GM21515 (cell line): ENCODE measurements around the gene ARHGEF5.

ENCODE experiments used
- ATAC-seq: cut with Tn5 transposase; IDR thresholded peaks from one replicate; pipeline ENCODE4 v1.9.1; 2021; ENCODE audit not compliant: unreplicated experiment

ARHGEF5 gene

DNA sequence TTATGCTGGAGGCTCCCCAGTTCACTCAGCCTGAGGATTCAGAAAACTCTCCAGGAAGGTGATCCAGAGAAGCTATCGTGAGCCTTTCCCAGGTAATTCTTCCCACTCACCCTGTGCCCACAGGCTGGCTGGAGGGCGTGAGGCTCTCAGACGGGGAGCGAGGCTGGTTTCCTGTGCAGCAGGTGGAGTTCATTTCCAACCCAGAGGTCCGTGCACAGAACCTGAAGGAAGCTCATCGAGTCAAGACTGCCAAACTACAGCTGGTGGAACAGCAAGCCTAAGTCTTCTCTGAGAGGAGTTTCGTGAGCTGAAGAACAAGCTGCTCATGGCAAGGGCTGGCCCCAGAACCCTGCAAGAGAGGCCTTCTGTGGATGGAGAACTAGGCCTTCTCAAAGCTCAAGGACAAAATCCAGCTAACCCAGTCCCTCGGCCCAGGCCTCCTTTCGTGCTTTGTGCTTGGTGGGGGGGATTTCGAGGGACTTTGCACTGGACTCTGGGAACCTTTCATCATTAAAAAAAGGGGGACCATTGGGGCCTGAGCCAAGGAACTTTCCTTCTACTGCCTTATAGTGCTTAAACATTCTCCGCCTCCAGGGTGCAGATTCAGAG is 24.7 kb downstream of the ARHGEF5 start:
- no peak for ATAC-seq

DNA sequence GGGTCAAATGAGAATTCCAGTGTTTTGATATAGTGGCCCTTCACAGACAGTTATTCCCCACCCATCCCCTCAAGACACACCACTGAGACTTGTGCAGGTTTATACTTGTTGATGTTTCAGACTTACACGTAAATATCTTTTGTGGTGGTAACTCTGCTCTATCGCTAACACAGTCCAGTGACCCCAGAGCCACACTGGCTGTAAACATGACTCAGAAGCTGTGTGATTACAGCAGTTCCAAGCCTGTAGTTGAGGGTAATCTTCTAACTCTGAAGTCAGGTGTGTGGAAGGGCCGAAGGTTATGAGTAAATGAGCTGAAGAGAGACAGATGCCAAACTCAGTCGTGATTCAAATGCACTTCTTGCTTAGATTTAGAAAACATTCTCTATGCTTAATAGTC is 28.9 kb downstream of the ARHGEF5 start:
- peak; percentile 56 for ATAC-seq

DNA sequence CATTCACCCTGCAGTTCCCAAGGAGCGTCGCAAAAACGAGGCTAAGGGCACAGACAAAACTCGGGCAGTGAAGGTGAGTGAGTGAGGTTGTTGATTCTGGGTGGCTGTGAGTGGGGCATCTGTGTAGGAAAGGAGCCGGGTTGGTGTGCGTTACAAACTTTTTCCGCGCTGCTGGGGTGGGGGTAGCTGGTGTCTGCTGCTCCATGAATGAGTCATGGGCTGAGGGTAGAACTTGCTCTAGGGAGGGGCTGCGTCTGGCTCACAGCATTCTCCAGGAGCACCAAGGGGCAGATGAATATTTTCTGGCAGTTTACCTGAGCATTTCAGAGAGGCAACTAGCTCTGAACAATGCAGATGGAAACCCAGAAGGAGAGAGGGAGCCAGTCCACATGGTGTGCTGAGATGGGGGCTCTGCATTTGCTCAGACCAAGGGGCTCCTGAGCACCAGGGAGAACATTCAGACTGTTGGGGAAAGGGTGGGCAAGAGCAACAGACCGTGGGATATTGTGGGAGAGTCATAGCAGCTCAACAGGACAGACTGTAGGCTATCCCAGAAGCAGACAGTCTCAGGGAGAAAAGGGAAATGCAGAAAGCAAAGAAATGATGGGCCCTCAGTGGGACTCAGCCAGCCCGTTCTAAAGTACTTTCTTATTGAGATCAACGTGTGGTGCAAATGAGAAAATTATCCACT is 29.5 kb downstream of the ARHGEF5 start:
- no peak for ATAC-seq

DNA sequence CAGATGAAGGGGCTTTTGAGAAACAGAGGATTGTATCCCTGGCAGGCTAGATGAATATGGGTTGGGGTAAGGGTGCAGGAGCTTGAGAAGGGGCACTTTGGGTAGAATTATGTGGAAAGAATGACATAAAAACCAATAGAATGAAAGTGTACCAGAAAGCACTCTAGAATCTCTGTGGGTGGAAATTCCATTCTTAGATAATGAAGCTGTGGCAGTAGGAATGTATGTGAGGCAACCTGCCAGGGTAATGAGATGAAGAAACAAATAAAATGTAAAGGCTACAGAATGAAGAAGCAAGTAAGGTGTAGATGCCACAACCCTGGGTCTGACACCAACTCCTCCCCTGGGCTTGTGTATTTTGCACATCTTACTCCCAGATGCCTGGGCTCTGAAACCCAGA is 31.5 kb downstream of the ARHGEF5 start:
- ATAC-seq: no peak

DNA sequence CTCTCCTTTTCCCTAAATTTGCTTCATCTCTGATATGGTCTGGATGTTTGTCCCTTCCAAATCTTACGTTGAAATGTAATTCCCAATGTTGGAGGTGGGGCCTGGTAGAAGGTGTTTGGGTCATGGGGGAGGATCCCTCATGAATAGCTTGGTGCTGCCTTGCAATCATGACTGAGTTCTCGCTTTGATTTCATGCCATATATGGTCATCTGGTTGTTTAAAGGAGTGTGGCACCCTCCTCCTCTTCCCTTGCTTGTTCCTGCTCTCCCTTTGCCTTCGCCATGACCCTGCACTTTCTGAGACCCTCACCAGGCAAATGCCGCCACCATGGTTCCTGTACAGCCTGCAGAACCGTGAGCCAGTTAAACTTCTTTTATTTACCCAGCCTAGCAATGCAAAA is 33.7 kb downstream of the ARHGEF5 start:
- ATAC-seq: no peak

DNA sequence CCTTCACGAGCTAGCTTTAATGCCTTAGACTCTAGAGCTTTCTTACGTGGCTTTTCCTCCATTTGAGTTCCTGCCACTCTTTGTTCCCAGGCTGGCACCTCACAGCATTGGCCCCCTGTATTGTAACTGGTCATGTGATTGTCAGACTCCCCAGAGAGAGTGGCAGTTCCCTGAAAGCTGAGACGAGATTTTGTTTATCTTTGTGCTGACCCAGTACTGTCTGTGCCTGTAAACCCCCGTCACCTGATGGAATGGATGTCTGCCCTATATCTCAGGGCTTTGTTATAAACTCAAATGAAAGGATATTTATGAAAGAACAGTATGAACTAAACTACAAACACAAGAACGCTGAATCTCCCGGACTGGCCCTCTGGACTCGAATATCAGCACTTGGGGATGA is 35.3 kb downstream of the ARHGEF5 start:
- ATAC-seq: no peak

DNA sequence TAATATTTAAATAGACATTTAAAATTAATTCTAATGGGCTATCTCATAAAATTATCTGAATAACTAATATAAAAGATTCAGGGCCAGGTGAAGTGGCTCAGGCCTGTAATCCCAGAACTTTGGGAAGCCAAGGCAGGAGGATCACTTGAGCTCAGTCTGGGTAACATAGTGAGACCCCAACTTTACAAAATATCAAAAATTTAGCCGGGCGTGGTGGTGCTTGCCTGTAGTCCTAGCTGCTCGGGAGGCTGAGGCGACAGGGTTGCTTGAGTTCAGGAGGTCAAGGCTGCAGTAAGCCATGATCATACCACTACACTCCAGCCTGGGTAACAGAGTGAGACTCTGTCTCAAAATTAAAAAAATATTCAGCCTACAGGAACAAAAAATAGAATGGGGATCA is 35.8 kb downstream of the ARHGEF5 start:
- no peak for ATAC-seq

DNA sequence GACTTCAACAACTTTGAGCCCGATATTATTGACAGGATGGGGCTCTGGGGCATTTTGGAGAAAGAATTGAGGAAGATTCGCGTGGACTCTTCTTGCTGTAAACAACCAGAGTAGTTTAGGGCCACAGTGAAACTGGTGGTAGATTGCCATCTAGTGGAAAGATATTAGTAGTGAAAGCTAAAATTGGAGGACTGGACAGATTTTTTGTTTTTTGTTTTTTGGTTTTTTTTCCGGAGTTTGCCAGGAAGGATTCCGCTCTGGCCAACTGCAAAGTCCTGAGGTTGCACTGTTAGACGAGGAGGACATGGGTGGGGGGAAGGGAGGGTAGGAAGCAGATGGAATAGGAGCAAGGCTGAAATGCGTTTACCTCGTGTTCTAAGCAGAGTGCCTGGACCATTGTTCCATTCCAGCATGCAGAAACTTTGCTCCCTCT is 36.6 kb downstream of the ARHGEF5 start:
- ATAC-seq: peak; percentile 87

DNA sequence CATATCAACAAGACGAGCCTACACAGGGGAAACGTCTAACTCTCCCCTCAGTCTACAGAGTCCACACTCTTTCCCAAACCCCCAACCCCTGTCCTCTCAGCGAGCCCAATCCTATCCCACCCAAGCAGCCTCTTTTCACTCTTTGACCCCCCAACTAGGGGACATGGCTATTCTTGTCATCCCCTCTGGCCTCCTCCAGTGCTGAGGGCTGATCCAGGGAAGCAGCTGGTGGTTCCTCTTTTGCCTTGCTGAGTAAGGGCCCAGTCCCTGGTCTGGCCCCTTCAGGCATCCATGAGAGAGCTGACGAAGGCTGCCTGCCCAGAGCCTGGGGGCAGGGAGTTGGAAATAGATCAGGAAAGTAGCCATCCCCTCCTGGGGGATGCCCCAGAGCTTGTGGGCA is 41.9 kb downstream of the ARHGEF5 start:
- no peak for ATAC-seq

DNA sequence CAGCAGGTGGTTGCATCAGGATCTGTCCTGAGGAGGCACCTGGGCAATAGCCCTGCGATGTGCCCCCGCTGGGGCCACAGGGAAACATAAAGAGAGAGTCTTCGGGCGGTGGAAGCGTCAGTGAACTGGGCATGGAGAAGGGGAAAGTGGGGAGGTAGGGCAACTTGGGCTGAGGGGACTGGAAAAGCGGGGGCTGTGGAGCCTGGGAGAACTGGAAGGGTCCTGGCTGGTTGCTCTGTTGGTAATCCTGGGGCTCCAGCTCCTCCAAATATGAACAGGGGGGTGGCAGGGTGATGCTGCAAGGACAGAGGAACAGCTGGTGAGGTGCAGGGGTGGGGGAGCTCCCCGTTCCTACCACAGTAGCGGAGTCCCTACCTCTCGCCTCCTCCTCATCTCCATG is 43.1 kb downstream of the ARHGEF5 start:
- ATAC-seq: no peak

DNA sequence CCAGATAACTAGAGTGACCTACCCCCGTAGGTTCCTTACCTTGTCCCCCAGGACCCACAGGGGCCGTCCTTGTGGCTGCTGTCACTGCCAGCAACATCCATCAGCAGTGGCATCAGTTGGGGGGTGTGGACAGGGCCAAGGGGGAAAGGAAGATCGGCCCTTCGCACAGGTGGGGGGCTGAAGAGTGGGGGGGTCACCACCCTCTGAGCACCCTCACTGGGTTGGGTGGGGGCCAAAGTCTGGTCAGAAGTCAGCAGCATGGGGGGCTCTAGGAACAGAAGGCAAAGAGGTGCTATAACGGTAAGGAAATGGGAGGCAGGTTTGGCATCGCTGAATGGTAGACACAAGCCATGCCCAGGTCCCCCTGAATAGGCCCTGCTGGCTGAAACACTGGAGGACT is 43.7 kb downstream of the ARHGEF5 start:
- ATAC-seq: no peak

DNA sequence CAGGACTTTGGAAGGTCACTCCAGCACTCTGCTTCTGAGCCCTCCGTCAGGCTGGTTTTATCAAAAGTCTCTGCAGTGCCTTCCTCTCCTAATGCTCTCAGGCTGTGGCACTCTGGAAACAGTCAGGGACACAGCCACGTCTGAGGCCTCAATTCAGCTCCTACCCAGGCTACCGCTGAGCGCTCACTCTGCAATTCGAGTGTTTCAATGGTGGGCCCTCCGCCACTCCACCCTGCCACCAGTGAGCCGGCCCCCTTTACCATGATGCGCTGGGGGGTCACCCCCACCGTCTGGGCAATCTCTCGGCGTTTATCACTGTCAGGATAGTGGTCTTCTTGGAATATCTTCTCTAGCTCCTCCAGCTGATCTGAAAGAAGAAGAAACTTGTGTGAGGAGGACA is 44.7 kb downstream of the ARHGEF5 start:
- ATAC-seq: no peak

DNA sequence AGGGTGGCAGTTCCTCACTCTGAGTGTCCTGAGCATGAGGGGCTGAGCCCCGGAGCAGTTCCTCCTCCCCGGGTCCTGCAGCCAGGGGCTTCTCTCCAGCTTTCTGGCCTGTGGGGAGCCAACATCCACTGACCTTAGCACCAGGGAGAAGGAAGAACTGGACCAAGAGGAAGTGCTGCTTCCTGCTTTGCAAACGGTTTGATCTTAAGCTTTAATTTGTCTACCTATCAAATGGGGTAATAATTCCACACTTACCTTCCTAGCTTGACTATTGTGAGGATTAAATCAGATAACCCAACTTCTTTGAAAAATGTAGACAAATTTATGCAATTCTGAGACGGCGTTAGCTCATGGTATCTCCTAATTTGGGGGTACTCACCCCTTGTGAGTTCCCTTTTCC is 46.3 kb downstream of the ARHGEF5 start:
- no peak for ATAC-seq

DNA sequence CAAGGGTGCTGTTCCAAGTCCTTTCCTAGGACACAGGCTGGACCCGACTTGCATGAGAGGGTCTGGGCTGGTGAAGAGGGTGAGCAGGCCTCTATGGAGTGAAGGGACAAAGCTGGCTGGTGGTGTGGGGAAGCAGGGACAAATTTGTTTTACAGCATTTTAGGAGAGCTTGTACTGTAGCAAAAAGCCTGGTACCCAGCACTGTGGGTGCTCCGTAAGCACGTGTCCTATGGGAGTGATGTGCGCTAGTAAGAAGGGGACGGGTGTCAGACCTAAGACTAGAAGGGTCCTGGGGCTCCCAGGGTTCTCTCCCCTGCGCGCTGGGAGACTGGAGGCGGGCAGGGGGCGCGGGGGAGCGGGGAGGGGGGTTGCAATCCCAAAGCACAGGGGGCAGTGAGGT is 47.9 kb downstream of the ARHGEF5 start:
- no peak for ATAC-seq

DNA sequence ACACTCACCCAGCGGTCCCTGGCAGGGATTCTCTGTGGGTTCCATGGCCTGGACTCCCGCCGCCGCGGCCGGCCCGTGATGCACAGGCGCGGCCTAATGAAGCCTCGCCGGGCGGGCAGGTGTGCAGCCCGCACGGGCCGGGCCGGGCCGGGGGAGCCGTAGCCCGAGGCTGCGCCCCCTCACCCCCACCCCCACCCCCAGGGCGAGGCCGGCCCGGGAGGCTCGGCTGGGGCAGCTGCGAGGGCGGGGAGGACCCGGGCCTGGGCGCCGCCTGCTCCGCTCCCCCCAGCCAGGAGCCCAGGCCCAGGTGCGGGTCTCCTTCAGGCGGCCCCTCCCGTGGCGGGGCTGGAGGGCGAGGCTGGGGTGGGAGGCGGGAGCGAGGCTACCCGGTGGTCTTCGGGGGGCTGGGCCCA is 48.5 kb downstream of the ARHGEF5 start, which contains the start of gene NOBOX:
Gene NOBOX, minus strand, starts transcription at position 45 of the 413 bp plus-strand sequence.
- ATAC-seq: no peak

DNA sequence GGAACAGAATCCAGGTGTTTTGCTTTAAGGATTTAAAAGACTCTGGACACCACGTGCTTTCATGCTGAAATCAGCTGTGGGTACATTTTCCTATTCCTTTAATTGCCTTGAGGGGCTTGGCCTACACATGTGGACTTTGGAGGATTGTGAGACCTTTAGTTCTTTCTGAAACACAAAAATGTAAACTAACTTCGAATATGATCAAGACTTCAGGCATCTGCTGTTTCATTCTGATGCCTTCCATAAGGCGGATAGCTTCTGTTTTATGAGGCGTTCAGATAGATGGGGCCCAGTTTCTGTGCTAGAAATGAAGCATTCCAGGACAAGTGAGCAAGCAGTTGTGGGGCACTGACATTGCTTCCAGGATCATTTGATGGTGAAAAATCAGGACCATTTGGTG is 49.7 kb downstream of the ARHGEF5 start:
- no peak for ATAC-seq

DNA sequence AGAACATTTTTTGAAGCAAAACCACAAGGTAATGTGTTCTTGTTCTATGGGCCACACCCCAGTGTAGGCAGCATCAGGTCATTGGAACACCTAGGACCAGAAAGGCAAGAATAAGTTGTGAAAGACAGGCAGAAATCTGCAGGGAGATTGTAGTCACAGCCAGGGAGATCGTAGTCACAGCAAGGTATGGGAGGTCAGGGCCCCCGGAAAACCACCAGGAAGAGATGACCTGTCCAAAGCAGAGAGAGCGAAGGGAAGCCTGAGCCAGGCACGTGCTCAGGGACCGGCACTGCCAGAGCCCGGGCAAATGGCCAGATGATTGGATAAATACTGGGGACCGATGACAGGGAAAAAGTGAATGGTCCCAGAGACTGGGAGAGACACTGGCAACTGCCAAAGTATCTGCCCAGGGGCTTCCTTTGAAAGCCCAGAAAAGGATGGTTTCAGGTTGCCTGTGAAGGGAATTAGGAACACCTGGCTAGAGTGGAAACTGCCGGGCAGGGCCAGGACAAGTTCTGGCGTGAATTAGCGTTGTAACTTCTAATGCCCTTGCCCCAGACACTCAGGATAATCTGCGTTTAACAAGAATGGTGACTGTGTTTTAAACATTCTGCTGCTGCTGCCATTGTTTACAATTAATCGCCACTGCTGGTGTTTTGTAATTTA is 52.2 kb downstream of the ARHGEF5 start:
- ATAC-seq: no peak

DNA sequence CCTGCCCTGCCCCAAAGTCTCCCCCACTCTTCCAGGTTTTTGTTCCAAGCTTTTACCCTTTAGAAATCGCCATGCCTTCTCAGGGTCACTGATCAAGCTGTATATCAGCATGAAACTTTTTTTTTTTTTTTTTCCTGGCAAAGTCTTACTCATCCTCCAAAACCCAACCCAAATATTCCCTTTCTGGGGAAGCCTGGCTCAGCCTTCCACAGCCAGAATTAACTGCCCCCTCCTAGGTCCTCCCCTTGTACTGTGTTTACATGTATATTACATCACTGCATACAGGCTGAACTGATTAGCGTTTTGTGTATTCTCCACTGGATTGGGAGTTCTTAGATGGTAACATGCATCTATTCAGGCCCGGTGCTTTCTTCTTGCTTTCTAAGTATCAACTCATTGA is 52.9 kb downstream of the ARHGEF5 start:
- ATAC-seq: no peak

DNA sequence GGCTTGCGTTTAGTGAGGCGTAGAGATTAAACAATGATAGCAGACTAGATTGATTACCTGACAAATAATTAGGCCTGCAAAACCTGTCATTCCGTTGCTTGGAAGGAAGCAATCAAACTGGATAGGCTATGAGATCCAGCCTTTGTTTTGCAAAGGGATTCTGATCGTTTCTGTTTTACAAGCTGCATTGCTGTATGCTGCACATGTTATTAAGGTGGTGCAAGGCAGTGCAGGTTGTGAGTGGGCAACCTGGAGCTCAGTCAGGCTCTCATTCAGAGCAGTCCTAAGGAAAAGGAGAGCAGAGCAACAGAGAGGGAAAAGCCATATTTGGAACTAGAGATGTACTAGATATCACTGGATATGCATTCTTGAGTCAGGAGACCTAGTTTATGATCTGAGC is 55.2 kb downstream of the ARHGEF5 start:
- ATAC-seq: no peak

DNA sequence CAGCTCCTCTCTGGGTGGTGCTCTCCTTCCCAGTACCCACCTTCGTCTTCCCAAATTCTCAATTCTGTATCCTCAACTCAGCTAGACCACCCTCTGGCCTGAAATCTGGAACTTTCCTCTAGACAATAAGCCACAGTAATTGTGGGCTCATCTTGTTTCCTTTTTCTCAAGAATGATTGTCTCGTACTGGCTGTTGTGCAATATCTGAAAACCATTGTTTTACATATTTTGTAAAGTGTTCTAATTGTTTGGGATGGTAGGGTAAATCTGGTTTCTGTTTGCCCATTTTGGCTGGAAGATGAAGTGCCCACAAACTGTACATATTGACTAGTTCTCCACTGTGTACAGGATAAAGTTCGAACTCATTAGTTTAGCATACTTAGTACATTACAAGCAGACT is 59.6 kb downstream of the ARHGEF5 start:
- no peak for ATAC-seq

DNA sequence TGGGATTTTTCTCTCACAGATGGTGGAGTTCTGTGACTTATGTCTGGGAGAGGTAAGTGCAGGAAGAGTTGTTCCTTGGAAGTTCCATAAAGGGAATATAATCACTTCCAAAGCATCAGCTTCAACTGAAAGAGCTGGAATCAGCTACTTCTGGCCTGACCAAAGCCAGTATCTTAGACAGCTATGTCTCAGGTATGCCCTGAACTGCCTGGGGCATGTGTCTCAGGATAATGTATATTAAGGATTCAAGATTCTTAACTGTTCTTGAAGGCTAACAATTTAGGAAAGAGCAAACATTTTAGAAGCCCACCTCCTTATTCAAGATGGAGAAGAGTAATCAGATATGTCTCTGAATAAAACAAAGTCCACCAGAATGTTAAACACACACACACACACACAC is 60.7 kb downstream of the ARHGEF5 start:
- ATAC-seq: no peak

DNA sequence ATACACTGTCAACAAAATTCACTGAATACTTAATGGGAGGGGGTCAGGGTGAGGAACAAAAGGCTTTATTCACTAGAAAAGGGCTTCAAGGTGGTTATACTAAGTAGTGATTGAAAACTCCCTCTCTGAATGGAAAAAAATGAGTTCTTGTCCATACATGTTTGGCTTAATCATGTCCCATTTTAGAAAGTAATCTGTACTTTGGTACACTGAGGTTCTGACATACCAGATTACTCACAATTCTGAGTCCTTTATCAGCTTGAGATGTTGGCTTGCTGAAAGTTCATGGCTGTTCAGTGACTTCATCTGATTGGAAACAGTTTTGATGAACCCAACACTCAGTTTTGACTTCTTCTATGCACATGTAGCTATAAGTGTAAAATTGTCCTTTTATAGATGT is 61.1 kb downstream of the ARHGEF5 start:
- no peak for ATAC-seq
